OCI-M2 (cell line): ENCODE results near the gene HMHB1.
"Not testable (repeated sequence)": the region's sequence is repeated elsewhere in the genome, so short reads cannot be mapped to it uniquely, and the experiment has no call there.

ENCODE experiments used
- DNase-seq: peaks from one replicate; lab custom pipeline; 2025; ENCODE audit not compliant: unreplicated experiment; lab: John Stamatoyannopoulos, UW

HMHB1 gene

GRCh38 chr5:143801252-143801939, 10.6 kb upstream of the HMHB1 start:
- no peak for DNase-seq

- no peak for DNase-seq
Observed at GRCh38 chr5:143805861-143806260, 6.1 kb upstream of the HMHB1 start.

- DNase-seq, result no peak
Observed at GRCh38 chr5:143806579-143806978, 5.4 kb upstream of the HMHB1 start.

GRCh38 chr5:143807401-143807800, 4.6 kb upstream of the HMHB1 start:
- no peak for DNase-seq

- DNase-seq, result not testable (repeated sequence)
Observed at GRCh38 chr5:143816370-143816769, 4.4 kb downstream of the HMHB1 start.

GRCh38 chr5:143819716-143820115, 7.8 kb downstream of the HMHB1 start:
- no peak for DNase-seq

GRCh38 chr5:143820451-143820850, 8.5 kb downstream of the HMHB1 start:
- no peak for DNase-seq

- no peak for DNase-seq
Observed at GRCh38 chr5:143824851-143825720, 13.1 kb downstream of the HMHB1 start.

- no peak for DNase-seq
Observed at GRCh38 chr5:143826951-143827444, 15.0 kb downstream of the HMHB1 start.

- no peak for DNase-seq
Observed at GRCh38 chr5:143828710-143829109, 16.7 kb downstream of the HMHB1 start.

- no peak for DNase-seq
Observed at GRCh38 chr5:143833177-143833576, 21.2 kb downstream of the HMHB1 start.

GRCh38 chr5:143835251-143835650, 23.3 kb downstream of the HMHB1 start:
- no peak for DNase-seq

GRCh38 chr5:143836161-143836725, 24.3 kb downstream of the HMHB1 start:
- no peak for DNase-seq

- no peak for DNase-seq
Observed at GRCh38 chr5:143837306-143837848, 25.4 kb downstream of the HMHB1 start.

GRCh38 chr5:143841446-143841845, 29.5 kb downstream of the HMHB1 start:
- no peak for DNase-seq

- DNase-seq, result no peak
Observed at GRCh38 chr5:143842920-143843319, 31.0 kb downstream of the HMHB1 start.

- no peak for DNase-seq
Observed at GRCh38 chr5:143843461-143843860, 31.5 kb downstream of the HMHB1 start.

GRCh38 chr5:143850050-143850683, 38.2 kb downstream of the HMHB1 start:
- DNase-seq, result no peak

GRCh38 chr5:143851383-143851782, 39.4 kb downstream of the HMHB1 start:
- DNase-seq, result no peak

- DNase-seq, result no peak
Observed at GRCh38 chr5:143860211-143860610, 48.2 kb downstream of the HMHB1 start.

- DNase-seq, result no peak
Observed at GRCh38 chr5:143862271-143862670, 50.3 kb downstream of the HMHB1 start.
